Hepatocyte (in vitro differentiated cells): ENCODE results near the gene CNOT8.

ENCODE experiments used
- CTCF ChIP-seq: fragments of 200-600 bp; sonication (generic); IDR thresholded peaks from 2 replicates; pipeline ENCODE4 v1.5.1; 2016; ENCODE audit warnings: antibody characterized with exemption, mild to moderate bottlenecking; ENCODE audit not compliant: poor library complexity
- EZH2 ChIP-seq: fragments of 200-600 bp; sonication (generic); IDR thresholded peaks from 2 replicates; pipeline ENCODE4 v1.6.1; 2016; ENCODE audit warnings: antibody characterized with exemption, mild to moderate bottlenecking, borderline replicate concordance
- EZH2phosphoT487 ChIP-seq: fragments of 200-600 bp; sonication (generic); IDR thresholded peaks from one replicate; pipeline ENCODE4 v1.6.1; 2018; ENCODE audit warnings: antibody characterized with exemption, mild to moderate bottlenecking, low read depth, moderate library complexity; ENCODE audit not compliant: unreplicated experiment, severe bottlenecking

- TF ChIP-seq CTCF: no peak
- no peak for TF ChIP-seq EZH2
- TF ChIP-seq EZH2phosphoT487: no peak
These were observed 15.5 kb upstream of the CNOT8 start for GRCh38 chr5:154842689-154843530.
